Measurements from ENCODE around the gene GIMAP6.
"Not testable (repeated sequence)": the region's sequence is repeated elsewhere in the genome, so short reads cannot be mapped to it uniquely, and the experiment has no call there.

The GIMAP6 gene

DNA sequence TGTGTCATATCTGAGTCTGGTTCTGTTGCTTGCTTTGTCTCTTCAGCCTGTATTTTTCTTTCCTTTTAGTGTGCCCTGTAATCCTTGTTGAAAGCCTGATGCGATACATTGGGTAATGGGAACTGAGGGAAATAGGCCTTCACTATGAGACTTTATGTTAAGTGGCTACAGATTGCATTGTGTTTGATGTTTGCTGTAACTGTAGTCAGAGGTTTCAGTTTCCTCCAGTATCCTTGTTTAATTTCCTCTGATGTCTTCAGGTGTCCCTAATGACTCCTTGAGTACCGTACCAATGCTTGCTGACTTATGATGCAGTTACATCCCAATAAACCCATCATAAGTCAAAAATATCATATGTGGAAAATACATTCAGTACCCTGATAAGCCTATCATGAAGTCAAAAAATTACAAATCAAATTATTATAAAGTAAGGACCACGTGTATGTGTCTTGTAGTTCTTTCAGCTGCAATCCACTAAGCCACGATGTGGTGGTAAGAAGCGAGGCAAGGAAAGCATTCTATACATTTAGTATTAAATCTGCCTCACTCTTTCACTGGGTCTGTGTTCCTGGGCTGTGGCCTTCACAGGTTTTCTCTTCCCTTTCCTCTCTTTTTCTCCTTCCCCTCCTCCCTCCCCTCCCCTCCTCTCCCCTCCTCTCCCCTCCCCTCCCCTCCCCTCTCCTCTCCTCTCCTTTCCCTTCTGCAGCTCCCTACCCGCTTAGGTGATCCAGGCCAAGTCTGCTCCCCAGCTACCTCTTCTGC, 13.3 kb upstream of the GIMAP6 start:
- no peak for DNase-seq

DNA sequence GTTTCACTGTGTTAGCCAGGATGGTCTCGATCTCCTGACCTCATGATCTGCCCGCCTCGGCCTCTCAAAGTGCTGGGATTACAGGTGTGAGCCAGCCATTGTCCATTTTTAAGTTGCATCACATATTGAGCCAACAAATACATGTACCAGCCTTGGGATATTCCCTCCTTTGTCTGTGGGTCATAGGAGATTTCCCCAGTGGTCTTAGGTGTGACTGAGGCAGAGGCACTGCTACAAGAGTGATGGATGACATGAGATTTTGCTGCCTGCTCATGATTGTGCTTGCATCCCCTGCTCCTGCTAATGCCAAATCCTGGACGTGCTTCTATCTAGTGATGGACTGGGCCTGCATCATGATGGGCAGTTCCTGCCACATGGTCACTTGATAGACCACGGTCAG, 10.7 kb upstream of the GIMAP6 start:
- DNase-seq, result no peak

DNA sequence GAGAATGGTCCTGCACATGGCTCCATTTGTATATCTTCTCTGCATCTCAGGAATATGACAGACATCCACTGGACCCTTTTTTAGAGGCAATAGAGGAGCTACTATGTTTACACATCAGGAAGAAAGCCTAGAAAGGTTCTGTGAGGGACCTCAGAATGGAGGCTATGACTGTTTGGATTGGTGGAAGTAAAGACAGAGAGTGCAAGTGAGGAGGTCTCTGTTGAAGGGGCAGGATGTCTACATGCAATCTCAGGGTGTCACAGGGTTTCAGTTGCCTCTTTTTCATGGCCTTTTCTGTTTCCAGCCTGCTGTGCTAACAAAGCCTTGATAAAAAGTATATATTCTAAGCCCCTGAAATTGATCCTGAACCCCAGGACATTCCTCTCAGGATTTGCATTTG, 9.7 kb upstream of the GIMAP6 start:
- no peak for DNase-seq

DNA sequence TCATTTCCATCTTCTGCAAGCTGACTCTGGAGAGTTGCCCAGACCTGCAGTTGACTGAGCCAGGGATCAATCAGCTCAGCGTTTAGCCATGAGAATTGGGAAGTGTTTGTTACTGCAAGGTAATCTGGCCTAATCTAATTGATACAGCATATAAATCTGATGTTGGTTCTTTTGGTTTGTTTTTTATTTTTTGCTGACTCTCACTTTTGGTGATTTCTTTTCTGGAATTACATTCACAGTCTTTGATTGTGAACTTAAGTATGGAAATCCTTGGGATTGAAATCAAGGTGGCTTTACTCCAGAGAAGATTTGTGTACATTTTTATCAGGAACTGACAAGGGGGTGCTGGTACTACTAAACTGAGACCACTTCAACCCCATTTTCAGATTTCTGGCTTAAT, 1.7 kb upstream of the GIMAP6 start:
- DNase-seq, result no peak

DNA sequence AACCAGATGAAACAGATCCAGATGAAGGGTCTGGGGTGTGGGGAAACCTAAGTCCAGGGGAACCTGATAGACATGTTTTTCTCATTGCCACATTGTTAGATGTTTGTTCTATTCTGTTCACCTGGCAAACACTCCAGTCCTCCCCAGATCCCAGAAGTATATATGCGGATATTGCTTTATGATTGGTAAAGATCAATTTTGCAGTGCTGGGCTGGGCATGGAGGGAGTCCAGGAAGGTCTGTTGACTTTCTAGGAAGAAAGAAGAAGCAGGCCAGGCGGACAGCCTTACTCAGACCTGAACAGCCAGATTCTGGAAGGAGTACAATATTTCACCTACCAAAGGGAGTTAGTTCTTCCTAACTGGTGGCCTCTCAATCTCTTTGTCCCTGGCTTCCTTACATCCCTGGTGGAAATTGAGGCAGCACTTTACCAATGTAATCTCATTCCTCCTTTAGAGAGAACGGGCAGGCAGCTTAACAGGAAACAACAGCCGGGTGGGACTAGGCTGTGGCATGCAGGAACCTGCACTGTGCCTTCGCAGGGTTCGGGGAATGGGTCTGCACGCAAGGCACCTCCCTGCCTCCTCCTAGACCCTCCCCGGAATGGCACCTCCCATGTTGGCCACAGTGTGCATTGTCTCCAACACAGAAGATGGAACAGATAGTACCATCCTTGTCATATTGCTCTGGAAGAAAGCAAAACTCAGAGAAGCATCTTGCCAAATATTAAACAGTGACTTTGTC, 930 bp downstream of the GIMAP6 start:
- DNase-seq, result no peak

DNA sequence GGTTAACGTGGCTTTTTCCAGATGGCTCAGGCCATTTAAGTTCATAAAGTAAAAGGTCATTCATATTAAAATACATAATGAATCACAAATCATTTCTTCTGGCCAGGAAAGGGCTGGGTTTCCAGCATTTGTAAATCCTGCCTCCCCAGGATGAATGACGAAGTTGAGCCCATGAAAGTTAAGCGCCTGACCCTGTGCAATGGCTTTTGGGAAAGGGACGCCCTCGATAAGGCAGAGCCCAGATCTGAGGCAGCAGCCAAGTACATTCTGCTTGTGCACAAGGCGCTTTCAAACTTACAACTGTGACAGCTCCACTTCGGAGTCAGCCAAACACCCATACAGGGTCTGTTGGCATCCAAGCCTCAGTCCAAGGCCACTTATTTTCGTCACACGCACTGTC, 2.8 kb downstream of the GIMAP6 start:
- no peak for DNase-seq

DNA sequence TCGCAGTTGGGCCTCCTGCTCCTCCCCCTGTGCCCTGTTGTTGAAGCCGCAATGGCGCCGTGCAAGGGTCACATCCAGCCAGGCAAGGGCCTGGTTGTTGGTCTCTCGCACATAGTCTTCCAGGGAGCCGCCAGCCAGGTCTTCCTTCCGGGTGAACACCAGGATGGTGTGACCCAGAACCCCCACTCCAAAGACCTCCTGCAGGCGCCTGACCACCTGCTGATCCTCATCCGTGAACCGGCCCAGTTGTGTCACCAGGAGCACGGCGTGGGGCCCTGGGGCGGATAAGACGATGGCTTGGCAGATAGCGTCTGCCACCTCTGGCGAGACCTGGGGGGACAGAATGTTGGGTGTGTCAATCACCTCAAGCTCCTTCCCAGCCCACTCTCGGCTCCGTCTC, 4.2 kb downstream of the GIMAP6 start:
- no peak for DNase-seq

DNA sequence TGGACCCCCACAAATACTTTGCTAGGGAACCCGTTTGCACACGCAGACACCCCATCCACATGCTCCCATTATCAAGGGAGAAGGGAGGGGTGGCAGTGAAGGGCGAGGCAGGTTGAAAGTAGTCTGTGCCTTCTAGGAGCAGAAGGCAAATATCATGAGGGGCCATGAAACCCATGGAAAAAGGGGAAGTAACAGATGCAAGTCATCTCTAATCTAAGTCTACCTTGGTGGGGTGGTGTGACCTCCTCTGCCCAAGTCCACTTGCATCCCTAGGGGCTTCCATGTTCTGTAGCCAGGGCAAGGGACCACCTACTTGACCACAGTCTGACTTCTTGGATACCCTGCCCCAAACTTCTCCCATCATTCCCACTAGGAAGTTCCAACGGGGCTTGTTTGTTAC, 5.5 kb downstream of the GIMAP6 start:
- DNase-seq, result no peak

DNA sequence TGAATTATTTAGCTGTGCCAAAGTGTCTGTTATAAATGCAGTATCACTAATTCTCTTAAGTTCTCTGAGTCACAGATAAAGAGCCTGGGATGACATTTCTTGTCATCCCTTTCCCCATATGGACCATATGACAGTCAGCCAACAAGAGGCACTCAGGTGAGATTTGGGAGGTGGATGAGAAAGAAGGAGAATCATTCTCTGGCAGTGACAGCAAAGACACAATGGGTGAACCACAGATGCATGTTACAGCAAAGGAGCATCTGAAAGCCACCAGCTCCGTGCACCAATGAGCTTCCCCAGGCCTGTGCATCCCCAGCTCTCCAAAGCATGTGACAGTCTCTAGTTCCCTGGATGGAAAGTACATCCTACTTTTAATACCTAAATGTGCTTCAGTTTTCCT, 10.8 kb downstream of the GIMAP6 start:
- DNase-seq, result no peak

DNA sequence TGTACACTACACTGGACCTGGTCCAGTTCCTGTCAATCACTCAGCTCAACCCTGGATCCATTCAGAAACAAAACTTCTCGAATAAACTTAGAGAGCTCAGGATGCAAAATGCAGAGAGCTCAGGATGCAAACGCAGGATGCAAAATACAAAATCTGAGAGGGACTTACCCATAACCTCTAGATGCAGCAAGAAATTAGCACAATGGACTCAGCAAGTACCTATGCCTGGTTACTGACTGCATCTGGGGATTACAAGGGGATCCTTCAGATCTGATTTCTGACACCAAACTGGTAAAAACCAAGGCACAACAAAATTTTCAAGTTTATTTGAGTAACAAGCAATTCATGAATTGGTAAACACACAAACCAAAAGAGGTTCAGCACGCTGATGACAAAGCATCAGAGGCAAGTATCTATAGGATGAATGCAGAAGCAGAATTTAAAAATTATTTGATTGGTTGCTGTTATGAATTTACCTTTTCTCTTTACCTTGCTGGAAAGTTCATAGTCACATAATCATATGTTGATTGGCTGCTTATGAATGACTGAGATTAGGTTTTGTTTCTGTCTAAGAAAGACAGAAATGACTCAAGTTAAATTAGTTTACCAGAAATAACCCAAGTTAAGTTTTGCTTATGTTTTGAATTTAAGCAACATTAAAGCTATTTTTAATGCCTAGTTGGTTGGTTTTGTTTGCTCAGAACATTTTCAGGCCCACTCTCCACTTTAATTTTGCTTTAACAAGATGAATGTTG, 11.4 kb downstream of the GIMAP6 start:
- DNase-seq, result no peak

DNA sequence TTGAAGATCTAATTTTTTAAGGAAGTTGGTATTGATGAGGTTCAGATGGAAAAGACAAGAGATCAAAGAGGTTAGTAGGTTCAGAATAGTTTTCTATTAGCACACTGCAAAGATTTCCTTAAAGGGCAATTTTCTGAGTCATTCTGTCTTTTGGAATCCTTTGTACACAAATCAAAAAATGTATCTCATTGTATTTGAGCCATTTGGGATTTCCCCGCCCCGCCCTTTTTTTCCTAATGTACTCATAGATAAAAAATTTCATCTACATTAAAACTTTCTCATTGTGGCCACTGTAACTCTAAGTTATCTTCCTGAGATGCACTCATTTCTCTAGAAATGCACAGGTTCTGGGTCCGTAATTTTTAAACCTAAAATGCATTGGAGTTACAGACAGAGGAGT, 12.1 kb downstream of the GIMAP6 start:
- no peak for DNase-seq

DNA sequence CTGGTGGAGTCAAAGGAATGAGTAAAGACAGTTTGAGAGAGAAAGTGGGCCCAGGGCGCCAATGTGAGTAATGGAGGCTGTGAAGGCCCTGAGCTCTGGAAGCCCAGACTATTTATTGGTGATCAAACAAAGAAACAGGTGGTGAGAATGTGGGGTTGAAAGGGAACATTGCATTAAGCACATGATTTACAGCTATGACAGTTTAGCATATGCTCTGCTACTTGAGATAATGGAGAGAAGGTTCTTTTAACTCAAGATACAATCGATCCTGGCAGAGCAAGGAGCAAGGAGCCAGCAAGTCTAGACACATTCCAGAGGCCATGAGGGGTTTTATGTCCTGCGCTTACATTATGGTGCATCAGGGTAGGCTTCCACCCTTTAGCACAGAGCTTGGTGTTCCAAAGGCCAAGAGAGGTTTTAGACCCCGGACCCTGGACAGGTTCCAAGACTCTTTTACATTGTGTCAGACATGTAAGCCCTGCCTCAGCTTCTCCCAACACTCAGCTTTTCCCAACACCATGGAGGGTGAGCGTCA, 16.9 kb downstream of the GIMAP6 start:
- DNase-seq, result not testable (repeated sequence)

DNA sequence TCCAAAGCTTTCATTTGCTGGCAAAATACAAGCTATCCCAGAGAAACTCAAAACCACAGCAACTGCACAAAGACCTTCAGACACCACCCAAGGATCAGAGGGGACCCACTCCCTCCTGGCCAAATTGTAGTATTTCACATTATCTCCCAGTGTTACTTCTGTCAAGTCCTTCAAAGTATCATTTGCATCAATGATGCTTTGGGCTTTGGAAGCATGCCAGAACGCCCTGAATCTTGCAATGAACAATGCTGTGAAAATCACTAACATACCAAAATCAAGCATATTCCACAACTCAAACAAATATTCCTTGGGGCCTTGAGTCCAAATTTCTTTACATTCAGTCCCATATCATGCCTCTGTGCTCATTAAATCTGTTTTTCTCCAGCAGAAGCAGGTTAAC, 17.8 kb downstream of the GIMAP6 start:
- not testable (repeated sequence) for DNase-seq

DNA sequence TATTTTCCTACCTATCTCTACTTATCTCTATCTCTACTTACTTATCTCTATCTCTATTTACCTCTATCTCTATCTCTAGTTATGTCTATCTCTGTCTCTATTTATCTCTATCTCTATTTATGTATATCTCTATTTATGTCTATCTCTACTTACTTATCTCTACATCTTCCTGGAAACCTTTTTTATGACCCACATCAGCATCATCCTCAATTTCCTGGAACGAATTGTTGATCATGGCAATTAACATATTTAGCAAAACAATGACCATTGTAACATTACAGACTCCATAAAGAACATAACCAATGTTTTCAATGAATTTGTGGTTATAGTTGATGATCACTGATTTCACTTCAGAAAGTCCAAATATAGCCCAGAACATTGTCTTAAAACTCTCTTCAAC, 18.3 kb downstream of the GIMAP6 start:
- DNase-seq, result no peak

DNA sequence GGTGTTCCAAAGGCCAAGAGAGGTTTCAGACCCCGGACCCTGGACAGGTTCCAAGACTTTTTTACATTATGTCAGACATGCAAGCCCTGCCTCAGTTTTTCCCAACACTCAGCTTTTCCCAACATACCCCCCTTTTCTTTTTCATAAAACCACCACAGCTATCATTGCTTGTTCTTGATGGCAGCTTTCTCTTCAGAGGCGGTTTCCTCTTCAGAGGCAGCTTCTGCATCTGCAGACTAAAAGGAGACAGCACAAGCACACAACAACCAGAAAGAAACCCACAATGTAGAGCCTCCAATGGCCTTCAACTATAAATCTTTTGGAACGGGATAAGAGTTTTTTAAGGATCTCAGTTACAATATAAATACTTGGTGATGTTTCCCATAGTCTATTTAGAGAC, 19.3 kb downstream of the GIMAP6 start:
- DNase-seq, result no peak

DNA sequence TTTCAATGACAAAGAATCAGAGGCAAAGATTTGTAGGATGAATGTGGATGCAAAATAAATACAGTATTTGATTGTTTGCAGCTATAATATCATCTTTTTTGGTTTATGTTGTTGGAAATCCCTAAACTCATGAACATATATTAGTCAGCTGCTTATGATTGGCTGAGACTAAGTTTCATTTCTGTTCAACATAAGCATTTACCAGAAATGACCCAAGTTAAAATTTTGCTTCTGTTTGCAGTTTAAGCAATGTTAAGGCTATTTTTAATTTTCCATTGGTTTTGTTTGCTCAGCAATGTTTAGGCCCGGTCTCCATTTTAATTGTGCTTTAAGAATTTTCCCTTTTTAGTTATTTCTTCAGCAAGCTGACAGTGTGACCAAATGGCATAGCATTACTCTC, 22.0 kb downstream of the GIMAP6 start:
- no peak for DNase-seq

DNA sequence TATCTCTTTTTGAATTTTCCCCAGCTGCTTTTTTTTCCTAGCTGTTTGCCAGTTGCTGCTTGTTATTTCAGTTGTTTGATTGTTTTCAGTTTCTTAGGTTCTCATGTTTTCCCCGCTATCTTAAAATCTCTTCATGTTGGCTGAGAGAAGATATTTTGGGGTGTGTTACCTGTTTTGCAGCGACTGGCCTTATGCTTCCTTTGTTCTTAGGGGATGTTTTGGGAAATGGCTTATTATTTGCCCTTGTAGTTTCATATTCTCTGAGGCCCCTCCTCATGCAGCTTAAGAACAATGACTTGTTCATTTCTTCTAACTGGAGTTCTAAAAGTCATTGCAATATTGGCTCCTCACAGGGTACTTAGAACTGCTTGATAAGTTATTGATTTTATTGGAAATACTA, 28.6 kb downstream of the GIMAP6 start:
- DNase-seq, result not testable (repeated sequence)

DNA sequence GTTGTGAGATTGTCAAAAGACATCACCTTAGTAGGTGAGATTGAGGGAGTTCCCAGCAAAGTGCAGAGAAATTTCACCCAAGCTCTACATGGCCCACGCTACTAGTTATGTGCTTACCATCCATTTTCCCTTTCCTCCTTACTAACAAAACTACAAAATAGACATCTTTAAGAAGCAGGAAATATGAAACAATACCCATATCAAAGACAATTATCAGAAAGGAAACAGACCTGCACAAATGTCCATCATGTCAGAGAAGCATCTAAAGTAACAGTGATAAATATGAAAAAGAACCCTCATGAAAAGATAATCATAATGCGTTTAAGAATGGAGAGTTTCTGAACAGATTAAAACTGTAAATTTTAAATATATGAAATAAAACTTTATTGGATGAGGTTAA, 36.8 kb downstream of the GIMAP6 start:
- no peak for DNase-seq

DNA sequence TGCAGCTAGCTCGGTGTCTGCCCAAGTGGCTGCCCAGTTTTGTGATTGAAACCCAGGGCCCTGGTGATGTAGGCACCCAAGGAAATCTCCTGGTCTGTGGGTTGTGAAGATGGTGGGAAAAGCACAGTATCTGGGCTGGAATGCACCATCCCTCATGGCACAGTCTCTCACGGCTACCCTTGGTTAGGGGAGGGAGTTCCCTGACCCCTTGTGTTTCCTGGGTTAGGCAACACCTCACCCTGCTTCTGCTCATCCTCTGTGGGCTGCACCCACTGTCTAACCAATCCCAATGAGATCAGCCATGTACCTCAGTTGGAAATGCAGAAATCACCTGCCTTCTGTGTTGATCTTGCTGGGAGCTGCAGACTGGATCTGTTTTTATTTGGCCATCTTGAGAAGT, 37.4 kb downstream of the GIMAP6 start:
- no peak for DNase-seq

DNA sequence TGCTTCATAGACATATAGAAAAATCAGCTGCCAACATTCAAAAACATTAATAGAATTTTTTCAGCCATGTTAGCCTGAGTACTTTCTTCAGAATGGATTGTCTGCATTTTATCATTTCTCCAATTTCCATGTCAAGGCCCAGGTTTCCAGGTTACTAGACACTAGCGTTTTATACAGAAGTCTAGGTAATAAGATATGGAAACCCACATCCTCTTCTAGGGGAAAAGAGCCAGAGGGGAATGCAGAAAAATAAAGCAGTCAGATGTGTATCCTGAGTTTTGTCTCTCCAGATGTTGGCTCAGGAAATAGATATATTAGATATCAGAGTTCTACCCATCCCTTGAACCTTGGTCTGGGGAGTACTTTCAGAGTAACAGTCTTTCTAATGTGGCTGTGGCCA, 44.6 kb downstream of the GIMAP6 start:
- no peak for DNase-seq

DNA sequence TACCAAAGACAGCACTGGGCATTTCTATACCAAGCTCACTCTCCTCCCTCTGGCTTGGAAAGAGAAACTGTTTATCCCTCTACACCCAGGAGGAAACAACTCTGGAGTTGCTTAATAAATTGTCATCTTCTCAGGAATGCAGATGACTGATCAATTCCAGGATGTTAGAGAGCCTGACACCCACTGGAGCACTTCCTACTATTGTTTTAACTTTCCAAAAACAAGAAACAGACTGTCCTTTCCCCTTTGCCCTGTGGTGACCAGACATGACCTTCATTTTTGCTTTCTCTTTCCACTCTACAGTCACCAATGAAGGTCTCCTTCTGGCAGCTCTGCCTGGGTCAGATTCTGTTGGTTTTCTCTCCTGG, 45.4 kb downstream of the GIMAP6 start:
- DNase-seq, result no peak

DNA sequence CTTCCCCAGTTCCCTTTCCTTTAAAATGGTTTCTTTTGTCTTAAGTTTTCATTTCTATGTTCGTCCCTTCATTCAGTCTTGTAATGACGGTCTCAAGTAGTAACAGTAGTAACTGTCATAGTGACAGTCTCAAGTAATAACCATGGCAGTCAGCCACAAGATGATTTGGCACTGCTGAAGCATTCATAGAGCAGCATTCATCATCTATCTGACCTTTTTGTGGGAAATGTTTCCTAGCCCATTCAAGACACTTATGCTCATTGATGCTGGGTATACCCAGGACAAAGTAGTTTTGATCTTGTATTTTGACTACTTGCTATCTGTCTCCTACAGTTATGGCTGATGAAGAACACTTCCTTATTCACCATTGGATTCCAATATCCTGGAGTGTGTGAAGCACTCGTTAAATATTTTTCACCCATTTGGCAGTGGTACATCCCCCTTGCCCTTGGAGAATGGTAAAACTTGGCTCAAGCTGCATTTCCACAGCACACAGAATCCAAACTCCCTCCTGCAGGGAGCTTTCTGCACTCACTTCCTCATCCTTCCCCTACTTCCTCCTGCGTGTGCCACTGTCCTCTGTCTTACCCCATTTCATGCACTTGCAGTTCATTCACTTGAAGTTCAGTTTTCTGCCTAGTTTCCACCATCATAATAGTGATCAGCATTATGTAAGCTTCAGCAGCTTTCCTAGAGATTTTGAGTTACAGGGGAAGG, 46.0 kb downstream of the GIMAP6 start:
- no peak for DNase-seq

DNA sequence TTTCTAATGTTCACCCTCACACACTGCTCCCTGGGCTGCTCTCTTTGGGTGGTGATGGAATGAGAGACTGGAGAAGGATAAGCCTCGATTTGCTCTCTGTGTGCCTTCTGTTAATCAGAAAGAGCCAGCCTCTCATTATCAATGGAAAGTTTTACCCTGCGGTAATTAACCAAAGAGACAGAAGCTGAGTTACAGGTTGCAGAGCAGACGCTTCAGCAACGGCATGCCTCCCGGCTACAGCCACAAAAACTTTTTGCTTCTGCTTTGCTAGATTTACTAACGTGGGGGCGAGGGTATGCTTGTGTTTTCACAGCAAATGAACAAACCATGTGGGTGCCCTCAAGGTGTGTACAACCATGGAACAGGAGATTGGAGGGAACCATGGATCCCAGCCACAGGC, 47.0 kb downstream of the GIMAP6 start:
- DNase-seq, result no peak
